HL-60 (cell line): ENCODE results near the gene TUBB4B.

Experiments
- DNase-seq, 2 experiments: peaks; one replicate each; pipeline ENCODE4 v3.0.0-alpha.2; 2010 to 2020; ENCODE audit warnings: low read depth in 1 of 2, low spot score in 1 of 2
- H3K27ac ChIP-seq: fragments of 250-450 bp; sonication (Bioruptor Pico); replicated peaks from 2 replicates; pipeline ENCODE4 v1.5.1; 2020; ENCODE audit warnings: mild to moderate bottlenecking, moderate library complexity
- H3K27me3 ChIP-seq: fragments of 250-450 bp; sonication (Bioruptor Pico); 2 replicates; pipeline ENCODE4 v1.5.1; 2021; ENCODE audit warnings: mild to moderate bottlenecking, moderate library complexity; ENCODE audit not compliant: insufficient read depth, poor library complexity, severe bottlenecking
- H3K4me3 ChIP-seq: replicated peaks from 2 replicates; pipeline ENCODE4 v1.5.1; 2011; ENCODE audit warnings: mild to moderate bottlenecking, control low read depth, low read length; ENCODE audit not compliant: insufficient read depth
- CTCF ChIP-seq: IDR thresholded peaks from one replicate; pipeline ENCODE4 v1.5.1; 2011; ENCODE audit warnings: low read length, control low read depth, inconsistent platforms; ENCODE audit not compliant: insufficient read depth
- GABPA ChIP-seq: IDR thresholded peaks from 2 replicates; pipeline ENCODE4 v1.6.1; 2012; ENCODE audit warnings: low read depth
- POLR2AphosphoS5 ChIP-seq: IDR thresholded peaks from 2 replicates; pipeline ENCODE4 v1.6.1; 2012; ENCODE audit warnings: low read depth
- REST ChIP-seq: IDR thresholded peaks from 2 replicates; pipeline ENCODE4 v1.6.1; 2012; ENCODE audit warnings: low read depth; ENCODE audit not compliant: insufficient replicate concordance
- SPI1 ChIP-seq: IDR thresholded peaks from 2 replicates; pipeline ENCODE4 v1.6.1; 2012; ENCODE audit warnings: low read depth, mild to moderate bottlenecking, borderline replicate concordance

TUBB4B gene

GRCh38 chr9:137247135-137247915 lies 6.2 kb downstream of the TUBB4B start:
- no peak for DNase-seq
- Histone ChIP-seq H3K4me3 (no peak overlapping the region), H3K27ac (no peak overlapping the region), H3K27me3 (no peaks in the 10 kb centered on the region)
- TF ChIP-seq SPI1 (no peak), CTCF (no peak), POLR2AphosphoS5 (no peak), REST (no peak), GABPA (no peak)

GRCh38 chr9:137247916-137248175 lies 6.8 kb downstream of the TUBB4B start:
- DNase-seq: no peak
- Histone ChIP-seq H3K4me3 (no peak overlapping the region), H3K27me3 (no peaks in the 10 kb centered on the region), H3K27ac (no peak overlapping the region)
- no peak for TF ChIP-seq REST
- TF ChIP-seq POLR2AphosphoS5: no peak
- no peak for TF ChIP-seq SPI1
- no peak for TF ChIP-seq CTCF
- no peak for TF ChIP-seq GABPA

- TF ChIP-seq POLR2AphosphoS5 (no peak), GABPA (no peak), REST (no peak), CTCF (no peak), SPI1 (no peak)
- no peak overlapping the region for H3K4me3 ChIP-seq
These were observed 9.5 kb downstream of the TUBB4B start for GRCh38 chr9:137250329-137251193.

More at GRCh38 chr9:137250329-137251193, 9.5 kb downstream of the TUBB4B start:
- Histone ChIP-seq H3K27ac (no peak overlapping the region), H3K27me3 (no peaks in the 10 kb centered on the region)
- no peak for DNase-seq
